ENCODE data around the gene MGAT1. TPM values are rescaled to one million over a fixed set of nuclear protein-coding genes. Genes with fewer than 3 reads are reported as not detected.

The MGAT1 gene
- total RNA-seq, 1 experiment from 2014 or later = 157 TPM

DNA sequence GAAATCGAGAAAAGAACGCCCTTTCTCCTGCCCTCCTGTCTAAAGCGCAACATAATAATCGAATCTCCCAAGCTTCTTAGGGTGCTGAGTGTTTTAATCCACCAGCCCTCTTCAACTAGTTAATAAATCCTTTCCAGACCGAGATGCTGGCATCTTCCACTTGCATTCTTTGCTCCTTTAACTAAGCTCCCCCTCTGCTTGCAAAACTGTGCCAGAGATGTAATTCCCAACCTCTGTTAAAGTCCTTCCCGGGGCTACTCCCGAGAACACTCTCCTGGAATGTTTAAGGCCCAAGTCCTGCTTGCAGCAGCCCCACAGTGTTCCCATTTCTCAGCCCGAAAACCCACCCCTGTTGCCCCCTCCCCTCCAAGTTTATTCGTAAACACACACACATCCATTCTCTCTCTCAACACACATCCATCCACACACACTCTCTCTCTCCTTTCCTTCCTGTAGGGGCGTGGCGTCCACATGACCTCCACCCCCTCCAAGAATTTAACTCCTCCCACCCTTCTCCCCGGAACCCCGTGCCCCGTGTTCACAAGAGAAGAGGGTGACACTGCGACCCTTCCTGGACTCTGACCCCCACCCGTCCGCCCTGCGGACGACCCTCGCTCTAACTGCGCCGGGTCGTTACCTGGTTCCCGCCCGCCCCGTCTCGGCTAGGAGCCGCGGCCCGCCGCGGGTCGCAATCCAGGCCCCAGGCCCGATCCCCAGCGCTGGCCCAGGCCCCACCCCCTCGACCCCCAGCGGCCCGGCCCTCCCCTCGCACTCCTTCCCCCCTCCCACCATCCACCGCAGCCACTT is 7.0 kb upstream of the MGAT1 start:
- DNase-seq (ENCODE audit: low read depth) = peak; percentile 95

DNA sequence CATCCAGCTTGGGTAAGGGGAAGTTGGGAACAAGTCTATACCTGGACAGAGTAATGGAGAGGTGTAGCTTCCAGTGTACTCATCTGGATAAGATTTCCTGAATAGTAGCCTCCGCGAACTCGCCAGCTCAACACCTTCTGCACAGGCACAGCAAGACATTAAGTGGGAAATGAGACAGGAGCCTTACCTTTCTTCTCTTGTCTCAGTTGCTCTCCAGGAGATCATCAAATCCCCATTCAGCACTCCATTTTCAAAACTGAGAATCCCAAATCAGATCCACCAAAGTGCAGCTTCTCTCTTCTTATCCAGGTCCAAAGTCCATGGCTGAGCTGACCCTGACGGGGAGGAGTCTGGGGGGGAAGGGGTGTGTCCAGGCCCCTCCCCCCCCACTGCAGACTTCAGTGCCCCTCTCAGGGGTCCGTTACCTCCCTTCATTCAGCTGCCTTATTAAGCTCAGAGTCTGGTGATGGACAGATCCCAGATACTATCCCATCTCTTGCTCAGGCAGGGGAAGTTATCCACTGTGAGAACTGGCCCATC is 5.9 kb upstream of the MGAT1 start:
- in situ Hi-C loops (cut with HindIII; ENCODE audit: low pct_unique_long_range_greater_than_20kb, low sequenced_read_pairs) = no loop called here

More for the DNA sequence above, 7.0 kb upstream of the MGAT1 start:
- in situ Hi-C loops (cut with HindIII; ENCODE audit: low pct_unique_long_range_greater_than_20kb, low sequenced_read_pairs) = no loop called here

GRCh38 chr5:180807654-180808414 is 5.2 kb upstream of the MGAT1 start:
- no peak for DNase-seq (ENCODE audit: low read depth)
- in situ Hi-C loops (cut with HindIII; ENCODE audit: low pct_unique_long_range_greater_than_20kb, low sequenced_read_pairs) = no loop called here

More for the DNA sequence above, 5.9 kb upstream of the MGAT1 start:
- no peak for DNase-seq (ENCODE audit: low read depth)

- no peak for DNase-seq (ENCODE audit: low read depth)
- in situ Hi-C loops (cut with HindIII; ENCODE audit: low pct_unique_long_range_greater_than_20kb, low sequenced_read_pairs) = no loop called here
These were observed 4.4 kb upstream of the MGAT1 start for GRCh38 chr5:180807046-180807445.

- DNase-seq (ENCODE audit: low read depth) = no peak
- in situ Hi-C loops (cut with HindIII; ENCODE audit: low pct_unique_long_range_greater_than_20kb, low sequenced_read_pairs) = no loop called here
These were observed 3.9 kb upstream of the MGAT1 start for GRCh38 chr5:180806351-180807011.

DNA sequence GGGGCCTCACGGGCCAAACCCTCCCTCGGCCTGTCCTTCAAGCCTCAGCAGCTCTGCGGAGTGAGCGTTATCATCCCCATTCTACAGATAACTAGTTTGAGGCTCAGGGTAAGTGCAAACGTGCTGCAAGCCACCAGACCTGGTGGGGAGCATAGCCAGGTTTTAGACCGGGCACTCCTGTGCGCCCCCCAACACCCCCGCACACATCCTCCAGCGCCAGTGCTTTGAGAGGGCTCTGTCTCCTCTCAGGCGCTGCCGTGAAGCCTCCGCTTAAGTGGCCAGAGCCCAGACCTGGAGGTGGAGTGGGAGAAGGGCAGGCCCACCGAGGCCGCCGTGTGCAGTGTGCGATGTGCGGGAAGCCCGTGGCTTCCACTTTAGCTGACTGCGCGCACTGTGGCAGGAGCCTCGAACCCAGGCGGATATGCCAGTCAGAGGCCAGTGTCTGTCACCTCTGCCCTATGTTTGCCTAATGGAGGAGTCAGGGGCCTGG is 1.6 kb upstream of the MGAT1 start:
- in situ Hi-C loops (cut with HindIII; ENCODE audit: low pct_unique_long_range_greater_than_20kb, low sequenced_read_pairs) = loop anchor here (5.0 kb wide), 1 partner anchor 33 kb away; no protein-coding TSS in a partner anchor
- DNase-seq (ENCODE audit: low read depth) = no peak

DNA sequence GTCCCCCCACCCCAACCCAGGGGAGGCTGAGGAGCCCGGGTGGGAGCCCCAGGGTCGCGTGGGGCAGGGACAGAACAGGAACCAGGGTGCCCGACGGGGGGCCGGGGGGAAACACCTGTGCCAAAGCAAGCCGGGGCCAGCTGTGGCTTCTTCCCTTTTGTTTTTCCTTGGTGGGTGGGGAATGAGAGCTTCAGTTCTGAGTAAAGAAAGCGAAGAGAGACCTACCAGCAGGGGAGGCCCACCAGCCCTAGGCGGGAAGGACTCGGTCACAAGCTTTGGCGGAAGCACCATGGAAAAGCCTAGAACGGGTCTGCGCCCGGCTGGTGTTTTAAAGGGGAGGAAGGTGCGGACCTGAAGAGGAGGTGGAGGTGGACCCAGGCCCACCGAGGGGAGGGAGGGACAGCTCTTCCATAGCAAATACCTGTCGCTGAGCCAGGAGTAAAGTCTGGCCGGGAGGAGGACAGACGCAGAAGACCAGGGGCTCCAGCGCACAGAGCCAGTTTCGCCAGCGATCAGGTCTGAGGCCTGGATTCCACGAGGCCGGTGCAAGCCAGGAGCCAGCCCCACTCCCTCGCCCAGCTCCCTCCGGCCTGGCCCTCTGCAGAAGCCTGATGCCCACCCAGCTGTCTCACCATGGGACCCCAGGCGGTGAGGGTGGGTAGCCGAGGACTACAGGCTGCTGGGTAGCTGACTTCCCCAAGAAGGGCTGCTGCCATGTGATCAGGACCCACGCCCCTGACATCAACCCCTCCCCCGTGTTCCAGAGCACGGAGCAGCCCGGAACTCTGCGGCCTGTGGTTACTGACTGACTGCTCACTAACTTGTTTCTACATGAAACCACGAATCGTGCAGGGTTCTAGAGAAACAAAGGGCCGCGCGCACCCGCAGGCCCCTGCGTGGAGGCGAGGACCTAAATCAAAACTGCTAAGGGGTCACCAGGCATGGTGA is 849 bp upstream of the MGAT1 start:
- no peak for DNase-seq (ENCODE audit: low read depth)
- in situ Hi-C loops (cut with HindIII; ENCODE audit: low pct_unique_long_range_greater_than_20kb, low sequenced_read_pairs) = loop anchor here (5.0 kb wide), 1 partner anchor 34 kb away; no protein-coding TSS in a partner anchor

GRCh38 chr5:180801596-180802324 is 846 bp downstream of the MGAT1 start:
- in situ Hi-C loops (cut with HindIII; ENCODE audit: low pct_unique_long_range_greater_than_20kb, low sequenced_read_pairs) = loop anchor here (5.0 kb wide), 1 partner anchor 36 kb away; no protein-coding TSS in a partner anchor

GRCh38 chr5:180799902-180800801 is 2.5 kb downstream of the MGAT1 start:
- DNase-seq (ENCODE audit: low read depth) = no peak
- in situ Hi-C loops (cut with HindIII; ENCODE audit: low pct_unique_long_range_greater_than_20kb, low sequenced_read_pairs) = loop anchor here (5.0 kb wide), 1 partner anchor 37 kb away; no protein-coding TSS in a partner anchor

More at GRCh38 chr5:180801596-180802324, 846 bp downstream of the MGAT1 start:
- DNase-seq (ENCODE audit: low read depth) = no peak

GRCh38 chr5:180799194-180799593 is 3.4 kb downstream of the MGAT1 start:
- no peak for DNase-seq (ENCODE audit: low read depth)
- in situ Hi-C loops (cut with HindIII; ENCODE audit: low pct_unique_long_range_greater_than_20kb, low sequenced_read_pairs) = no loop called here

GRCh38 chr5:180798193-180798592 is 4.4 kb downstream of the MGAT1 start:
- in situ Hi-C loops (cut with HindIII; ENCODE audit: low pct_unique_long_range_greater_than_20kb, low sequenced_read_pairs) = no loop called here
- no peak for DNase-seq (ENCODE audit: low read depth)

DNA sequence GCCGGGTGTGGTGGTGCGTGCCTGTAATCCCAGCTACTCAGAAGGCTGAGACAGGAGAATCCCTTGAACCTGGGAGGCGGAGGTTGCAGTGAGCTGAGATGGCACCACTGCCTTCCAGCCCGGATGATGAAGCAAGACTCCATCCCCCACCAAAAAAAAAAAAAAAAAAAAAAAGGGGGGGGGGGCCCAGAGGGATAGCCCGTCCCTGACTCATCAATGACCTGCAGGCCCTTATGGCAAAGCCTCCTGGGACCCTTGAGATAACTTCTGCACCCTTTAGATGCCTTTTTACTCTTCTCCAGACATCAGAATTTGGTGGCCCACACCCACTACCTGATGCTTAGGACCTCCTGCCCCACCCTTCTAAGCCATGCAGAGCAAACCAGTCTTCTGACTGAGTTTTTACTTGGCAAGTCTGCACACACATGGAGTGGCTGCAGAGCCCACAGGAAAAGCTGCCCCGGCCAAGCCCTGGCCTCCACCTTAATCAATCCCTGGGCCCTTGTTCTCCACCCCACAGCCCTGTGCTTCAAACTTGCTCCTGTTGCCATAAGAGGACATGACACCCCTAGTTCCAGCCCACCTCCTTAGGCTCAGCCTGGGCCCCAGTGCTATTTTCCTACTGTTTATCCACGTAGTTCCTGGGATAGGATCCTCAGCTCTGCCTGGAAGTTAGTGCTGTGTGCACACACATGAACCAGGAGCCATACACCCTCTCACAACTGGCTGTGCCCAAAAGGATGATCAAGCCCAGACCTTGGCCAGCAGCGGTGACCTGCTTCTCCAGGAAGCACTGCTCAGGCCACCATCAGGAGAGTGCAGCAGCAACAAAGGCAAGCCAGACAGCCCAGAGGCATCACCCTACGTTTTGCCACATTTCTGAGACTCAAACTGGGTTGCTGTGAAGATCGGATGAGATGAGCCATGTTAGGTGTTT is 5.1 kb downstream of the MGAT1 start:
- DNase-seq (ENCODE audit: low read depth) = no peak
- in situ Hi-C loops (cut with HindIII; ENCODE audit: low pct_unique_long_range_greater_than_20kb, low sequenced_read_pairs) = no loop called here

- DNase-seq (ENCODE audit: low read depth) = no peak
- in situ Hi-C loops (cut with HindIII; ENCODE audit: low pct_unique_long_range_greater_than_20kb, low sequenced_read_pairs) = no loop called here
These were observed 6.8 kb downstream of the MGAT1 start for GRCh38 chr5:180795771-180796313.

GRCh38 chr5:180792965-180793287 is 9.7 kb downstream of the MGAT1 start:
- DNase-seq (ENCODE audit: low read depth) = no peak

More at GRCh38 chr5:180792965-180793287, 9.7 kb downstream of the MGAT1 start:
- in situ Hi-C loops (cut with HindIII; ENCODE audit: low pct_unique_long_range_greater_than_20kb, low sequenced_read_pairs) = no loop called here

All from Caki2 (cell line).